HG03469 (cell line): ENCODE results near the gene PHACTR3.
"Not testable (repeated sequence)": the region's sequence is repeated elsewhere in the genome, so short reads cannot be mapped to it uniquely, and the experiment has no call there.

Experiments
- ATAC-seq: cut with Tn5 transposase; IDR thresholded peaks from one replicate; pipeline ENCODE4 v1.9.1; 2021; ENCODE audit warnings: mild to moderate bottlenecking, moderate library complexity, moderate number of reproducible peaks; ENCODE audit not compliant: unreplicated experiment

PHACTR3 gene

DNA sequence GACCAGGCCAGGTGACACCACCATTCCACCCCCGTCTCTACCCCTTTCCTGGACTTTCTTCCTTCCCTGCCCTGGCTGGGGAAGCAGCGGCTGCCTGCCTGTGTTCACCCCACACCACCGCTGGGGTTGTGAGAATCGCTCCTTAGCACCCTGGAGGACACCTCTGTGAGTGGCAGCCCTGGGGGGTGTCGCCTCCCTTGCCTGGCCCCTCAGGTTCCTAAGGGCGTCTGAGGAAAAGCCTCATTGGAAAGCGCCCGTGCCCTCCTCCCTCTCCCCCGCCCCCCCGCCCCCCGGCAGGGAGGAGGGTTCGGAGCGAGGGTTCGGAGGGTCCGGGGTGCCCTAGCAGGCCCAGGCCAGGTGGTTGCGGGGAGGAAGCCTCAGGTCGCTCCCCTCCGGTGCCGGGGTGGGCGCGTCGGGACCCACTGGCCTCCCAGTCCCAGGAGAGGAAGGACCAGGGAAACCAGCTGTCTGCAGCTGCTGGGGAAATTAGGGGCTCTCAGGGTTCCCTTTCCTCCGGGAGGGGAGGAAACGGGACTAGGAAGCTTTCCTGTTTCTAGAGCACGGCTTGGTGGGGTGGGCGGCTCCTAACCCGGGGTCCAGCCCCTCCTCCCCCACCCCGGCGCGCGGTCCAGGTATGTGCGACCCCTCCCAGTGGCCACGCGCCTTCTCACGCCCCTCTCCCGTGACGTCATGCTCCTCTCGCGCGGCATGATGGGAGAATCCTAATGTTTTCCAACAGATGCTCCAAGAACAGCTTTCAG is at the start of gene PHACTR3:
Gene PHACTR3 (plus strand): TSS at position 760 of the 761 bp plus-strand sequence. CDS start 475 bp downstream, outside the sequence.
- ATAC-seq = no peak

DNA sequence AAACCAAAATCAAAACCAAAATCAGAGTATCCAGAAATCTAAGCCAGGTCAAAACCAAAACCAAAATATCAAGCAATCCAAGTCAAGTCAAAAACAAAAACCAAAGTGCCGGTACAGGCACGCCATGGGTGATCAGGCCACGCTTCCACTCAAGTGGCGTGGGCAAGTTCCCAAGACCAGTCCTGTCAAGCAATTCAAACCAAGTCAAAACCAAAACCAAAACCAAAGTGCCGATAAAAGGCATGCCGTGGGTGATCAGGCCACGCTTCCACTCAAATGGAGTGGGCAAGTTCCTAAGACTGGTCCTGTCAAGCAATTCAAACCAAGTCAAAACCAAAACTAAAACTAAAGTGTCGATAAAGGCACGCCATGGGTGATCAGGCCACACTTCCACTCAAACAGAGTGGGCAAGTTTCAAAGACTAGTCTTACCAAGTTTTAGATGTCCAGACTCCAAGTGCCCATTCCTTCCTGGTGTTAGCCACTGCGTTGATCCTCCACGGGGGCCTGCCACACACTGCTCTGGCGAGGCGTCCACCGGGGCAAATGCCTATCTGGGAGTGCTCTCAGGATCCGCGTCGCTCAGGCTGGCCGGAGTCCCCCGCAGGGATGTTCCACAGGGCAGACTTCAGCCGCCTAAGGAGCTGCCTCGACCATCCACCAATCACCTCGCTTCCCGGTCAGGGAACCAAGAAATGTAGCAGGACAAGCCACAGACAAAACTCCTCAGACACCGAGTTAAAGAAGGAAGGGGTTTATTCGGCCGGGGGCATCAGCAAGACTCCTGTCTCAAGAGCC is 46.4 kb upstream of the PHACTR3 start:
- ATAC-seq = not testable (repeated sequence)

DNA sequence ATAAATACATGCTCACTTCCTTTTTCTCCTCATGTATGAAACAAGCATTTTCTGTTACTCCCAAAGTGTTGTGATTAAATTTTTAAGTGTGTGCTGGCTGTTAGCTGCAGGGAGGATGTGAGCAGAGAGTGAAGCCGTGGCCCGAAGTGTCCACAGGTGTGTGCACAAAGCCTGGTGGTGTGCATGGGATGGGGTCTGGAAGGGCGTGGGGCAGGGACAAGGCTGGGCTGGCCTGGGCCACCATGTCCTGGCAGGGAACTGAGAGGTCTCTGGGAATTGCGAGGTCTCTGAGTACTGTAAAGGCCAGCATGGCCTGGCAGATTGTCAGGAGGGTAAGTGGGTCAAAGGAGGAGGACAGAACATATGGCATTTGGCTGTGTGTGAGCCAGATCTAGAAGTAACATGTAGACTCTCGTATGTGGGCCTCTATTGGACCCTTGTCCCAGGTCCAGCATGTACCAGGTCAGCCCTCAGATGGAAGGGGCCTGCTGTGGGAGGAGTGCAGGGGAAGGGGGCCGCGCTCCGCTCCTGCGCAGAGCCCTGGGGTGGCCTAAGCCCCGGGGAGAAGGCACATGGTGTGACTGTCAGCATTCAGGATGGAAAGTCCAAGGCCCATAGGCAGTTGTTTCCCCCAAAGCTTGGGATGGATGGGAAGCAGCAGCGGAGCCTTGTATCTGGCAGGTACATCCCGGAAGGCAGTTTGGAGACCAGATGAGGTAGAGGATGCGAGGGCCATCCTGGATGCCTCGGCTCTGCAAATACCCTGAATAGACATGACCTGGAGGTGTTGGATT is 45.1 kb upstream of the PHACTR3 start:
- no peak for ATAC-seq

GRCh38 chr20:59559863-59560262 is 44.5 kb upstream of the PHACTR3 start:
- no peak for ATAC-seq

GRCh38 chr20:59560588-59561227 is 43.6 kb upstream of the PHACTR3 start:
- ATAC-seq = no peak

DNA sequence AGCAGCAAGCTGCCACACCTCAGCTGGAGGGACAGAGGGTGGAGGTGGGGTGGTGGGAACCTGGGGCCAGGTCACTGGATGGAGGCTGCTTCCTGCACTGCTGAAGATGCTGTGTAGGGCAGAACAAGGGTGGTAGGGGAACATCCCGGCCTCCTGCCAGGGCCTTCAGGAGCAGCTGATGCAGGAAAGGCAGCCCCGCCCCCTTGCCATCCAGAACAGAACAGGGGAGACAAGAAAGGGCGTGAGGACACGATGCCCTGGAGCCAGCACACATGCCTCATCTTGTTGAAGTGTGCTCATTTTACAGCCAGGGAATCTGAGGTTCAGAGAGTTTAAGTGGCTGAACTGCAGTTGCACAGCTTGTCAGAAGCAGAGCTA is 43.1 kb upstream of the PHACTR3 start:
- ATAC-seq = no peak

DNA sequence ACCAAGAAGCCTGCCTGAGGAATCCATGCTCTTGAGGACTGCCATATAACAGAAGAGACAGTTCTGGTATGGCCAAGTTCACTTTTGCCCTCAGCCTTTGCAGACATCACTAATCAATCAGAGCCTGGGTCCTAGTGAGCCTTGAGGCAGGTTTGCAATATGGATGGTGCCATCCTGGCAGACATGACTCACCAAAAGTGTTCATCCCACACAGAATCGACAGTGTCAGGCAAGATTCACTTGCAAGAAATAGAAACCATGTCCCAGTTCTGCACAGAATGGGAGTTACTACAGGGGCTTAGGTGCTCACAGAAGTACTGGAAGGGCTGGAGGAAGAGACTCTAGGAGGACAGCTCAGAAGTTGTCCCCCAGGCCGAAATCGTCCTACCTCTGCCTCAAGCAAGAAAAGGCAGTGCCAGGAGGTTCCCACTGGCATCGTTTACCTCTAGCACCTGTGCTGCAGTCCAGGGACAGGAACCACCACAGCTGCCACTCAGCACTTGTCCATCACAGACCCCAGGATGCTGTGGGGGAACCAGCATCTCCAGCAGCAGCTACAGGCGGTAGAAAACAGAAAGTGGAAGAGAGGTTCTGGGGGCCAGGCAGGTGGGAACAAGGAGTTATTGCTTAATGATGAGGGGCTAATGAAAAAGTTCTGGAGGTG is 42.6 kb upstream of the PHACTR3 start:
- no peak for ATAC-seq

DNA sequence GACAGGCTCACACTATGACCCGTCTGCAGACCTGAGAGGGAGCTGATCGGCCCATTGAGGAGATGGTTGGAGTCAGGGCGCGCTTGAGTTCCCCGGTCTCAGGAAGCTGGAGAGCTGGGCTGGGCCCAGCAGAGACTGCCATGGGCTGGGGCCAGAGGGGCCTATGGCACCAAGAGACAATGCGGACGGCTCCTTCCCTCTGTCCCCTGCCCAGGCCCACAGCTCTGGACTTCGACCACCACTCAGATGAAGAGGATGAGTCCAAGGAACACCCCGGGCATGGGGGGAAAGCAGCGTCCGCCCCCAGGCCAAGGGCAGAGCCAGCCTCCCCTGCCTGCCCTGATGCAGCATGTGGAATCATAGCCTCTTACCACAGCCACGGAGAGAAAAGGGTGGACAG is 40.2 kb upstream of the PHACTR3 start:
- ATAC-seq = no peak

DNA sequence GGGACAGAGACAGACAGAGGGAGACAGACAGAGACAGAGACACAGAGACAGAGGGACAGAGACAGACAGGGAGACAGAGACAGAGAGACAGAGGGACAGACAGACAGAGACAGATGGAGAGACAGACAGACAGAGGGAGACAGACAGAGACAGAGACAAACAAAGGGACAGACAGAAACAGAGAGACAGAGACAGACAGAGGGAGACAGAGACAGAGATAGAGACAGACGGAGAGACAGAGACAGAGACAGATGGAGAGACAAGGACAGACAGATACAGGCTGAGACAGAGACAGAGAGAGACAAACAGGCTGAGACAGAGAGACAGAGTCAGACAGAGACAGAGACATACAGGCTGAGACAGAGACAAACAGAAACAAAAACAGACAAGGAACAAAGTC is 39.4 kb upstream of the PHACTR3 start:
- no peak for ATAC-seq

DNA sequence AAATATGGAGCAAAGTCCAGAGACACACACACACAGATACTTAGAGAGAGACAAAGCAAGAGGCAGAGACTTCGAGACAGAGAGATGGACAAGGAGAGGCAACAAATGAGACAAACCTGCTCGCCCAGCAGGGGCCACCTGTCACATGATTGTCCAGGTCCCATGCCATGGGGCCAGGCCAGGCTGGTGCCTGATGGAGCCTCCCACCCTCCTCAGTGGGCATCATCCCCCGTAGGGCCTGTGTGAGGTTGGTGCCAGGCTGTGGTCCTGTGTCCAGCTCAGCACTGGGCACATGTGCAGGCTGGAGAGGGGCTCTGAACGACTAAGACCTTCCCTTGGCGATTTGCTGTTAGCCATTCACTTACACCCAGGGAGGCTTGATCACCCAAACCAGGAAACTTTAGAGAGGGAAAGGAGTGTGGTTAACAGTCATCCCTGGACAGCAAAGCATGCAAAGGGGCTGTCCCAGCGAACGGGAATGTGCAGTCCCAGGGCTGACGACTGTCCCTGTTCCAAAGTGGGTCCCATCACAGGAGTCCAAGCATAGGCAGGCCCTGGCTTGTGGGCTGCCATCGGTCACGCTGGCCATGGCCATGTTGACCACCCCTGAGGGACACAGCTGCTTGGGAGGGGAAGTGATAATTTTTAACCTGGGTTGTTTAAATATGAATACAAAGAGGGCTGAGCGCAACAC is 38.4 kb upstream of the PHACTR3 start:
- ATAC-seq = no peak

- no peak for ATAC-seq
Measured at GRCh38 chr20:59566631-59567524, 37.5 kb upstream of the PHACTR3 start.

DNA sequence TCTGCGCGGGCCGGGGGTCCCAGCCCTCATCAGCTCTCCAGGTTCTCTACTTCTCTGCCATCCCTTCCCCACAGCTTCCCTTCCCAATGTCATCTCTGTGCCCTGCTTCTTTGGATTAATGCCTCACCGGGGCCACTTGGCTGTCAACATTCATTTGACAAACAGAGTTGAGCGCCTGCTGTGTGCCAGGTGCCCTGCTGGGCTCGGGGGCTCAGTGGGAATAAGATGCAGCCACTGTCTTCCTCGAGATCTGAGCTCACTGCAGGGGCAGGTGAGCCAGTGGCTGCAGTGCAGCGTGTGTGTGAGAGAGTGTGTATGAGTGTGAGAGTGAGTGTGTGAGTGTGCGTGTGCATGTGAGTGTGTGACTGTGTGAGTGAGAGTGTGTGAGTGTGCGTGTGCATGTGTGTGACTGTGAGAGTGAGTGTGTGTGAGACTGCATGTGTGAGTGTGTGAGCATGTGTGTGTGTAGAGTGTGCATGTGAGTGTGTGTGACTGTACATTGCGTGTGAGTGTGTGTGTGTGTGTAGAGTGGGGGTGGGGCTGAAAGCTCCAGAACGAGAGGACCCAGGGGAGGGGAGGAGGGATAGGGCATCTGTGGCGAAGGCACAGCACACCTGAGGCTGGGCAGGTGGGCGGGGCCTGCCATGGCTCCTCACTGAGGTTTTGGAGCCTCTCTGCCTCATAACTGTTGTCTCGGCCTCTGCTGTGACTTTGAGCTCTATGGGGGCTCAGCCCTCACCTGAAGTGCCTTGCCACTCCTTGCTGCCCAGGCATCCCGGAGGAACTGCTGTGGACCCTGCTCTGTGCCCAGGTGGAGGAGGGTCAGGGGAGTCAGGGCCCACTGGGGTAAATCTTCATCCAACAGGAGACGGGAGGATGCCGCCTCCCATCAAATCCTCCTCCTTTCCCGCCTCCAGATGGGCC is 36.5 kb upstream of the PHACTR3 start:
- ATAC-seq = no peak

DNA sequence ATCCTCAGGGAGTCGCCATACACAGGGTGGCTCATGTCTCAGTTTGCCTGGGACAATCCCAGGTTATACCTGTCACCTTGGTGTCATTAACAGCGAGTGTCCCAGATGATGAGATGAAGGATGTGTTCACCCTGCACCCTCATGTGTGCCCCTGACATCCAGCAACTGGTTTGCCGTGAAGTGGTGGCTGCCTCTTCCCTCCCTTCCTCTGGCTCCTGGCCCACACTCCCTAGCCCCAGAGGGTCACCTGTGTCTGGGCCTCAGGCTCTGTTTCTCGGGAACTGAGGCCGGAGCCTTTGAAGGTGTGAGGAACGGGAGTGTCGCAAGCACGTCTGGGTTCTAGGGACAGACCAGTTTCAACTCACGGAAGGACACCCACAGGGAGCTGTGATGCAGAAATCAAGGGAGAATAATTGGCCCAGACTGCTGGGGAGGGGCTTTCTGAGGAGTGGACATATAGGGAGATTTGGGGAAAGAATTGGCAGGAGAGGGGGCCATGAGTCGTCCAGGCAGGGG is 35.8 kb upstream of the PHACTR3 start:
- no peak for ATAC-seq

DNA sequence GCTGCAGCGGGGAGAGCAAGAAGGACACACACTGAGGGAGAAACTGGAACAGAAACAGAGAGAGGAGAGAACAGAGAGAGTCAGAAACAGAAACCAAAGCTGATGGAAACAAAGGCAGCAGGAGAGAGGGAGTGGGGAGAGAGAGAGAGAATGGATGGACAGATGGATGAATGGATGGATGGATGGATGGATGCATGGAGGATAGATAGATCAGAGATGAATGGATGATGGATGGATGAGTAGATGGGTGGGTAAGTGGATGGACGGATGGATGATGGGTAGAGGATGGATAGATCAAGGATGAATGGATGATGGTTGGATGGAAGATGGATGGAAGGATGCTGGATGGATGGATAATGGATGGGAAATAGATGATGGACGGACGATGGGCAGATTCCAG is 35.0 kb upstream of the PHACTR3 start:
- ATAC-seq = no peak

GRCh38 chr20:59571151-59571550 is 33.2 kb upstream of the PHACTR3 start:
- no peak for ATAC-seq

DNA sequence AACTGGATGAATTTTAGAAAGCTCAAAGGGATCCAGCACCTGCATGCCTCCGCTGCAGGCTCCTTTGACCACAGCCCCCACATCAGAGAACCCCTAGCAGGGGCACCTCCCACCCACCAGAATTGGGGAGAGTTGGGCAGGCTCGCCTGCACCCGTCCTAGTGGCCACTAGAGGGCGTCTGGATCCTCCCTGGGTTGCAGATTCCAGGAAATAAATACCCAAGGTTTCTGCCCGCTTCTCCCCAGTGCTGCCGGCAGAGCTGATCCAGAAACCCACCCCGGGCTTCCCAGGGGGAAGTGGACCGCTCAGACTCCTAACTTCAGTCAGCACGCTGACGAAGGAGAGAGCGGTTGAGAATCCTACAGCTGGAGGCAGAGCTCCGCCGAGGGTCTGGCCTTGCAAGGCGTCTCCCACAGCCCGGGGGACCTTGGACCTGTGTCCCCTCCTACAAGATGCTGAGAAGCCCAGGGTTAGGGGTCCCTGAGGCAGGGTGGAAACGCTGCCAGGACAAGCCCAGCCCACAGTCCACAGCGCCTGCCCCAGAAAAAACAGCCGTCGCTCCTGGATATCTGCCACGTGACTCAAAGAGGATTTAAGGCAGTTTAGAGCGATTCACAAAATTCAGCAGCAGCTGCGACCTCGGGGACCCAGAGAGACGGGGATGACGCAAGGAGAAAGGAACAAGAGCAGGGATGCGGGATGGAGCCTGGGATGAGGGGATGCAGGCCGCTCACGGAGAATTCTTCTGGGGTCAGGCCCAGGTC is 32.6 kb upstream of the PHACTR3 start:
- ATAC-seq = no peak

DNA sequence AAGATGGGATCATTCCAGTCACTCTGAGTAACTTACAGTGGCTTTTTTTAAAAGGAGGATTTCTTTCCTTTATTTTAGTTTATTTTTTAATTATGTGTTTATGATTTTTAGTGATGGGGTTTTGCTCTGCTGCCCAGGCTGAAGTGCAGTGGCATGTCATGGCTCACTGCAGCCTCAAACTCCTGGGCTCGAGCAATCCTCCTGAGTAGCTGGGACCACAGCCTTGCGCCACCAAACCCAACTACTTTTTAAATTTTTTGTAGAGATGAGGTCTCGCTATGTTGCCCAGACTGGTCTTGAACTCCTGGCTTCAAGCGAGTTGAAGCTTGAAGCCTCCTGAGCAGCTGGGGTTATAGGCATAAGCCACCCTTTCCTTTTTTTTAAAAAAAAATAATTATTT is 31.8 kb upstream of the PHACTR3 start:
- no peak for ATAC-seq
